Peyer's patch (tissue), 4 donors: ENCODE data around the gene MAG.

Experiments
- POLR2A ChIP-seq, 2 donors: fragments of 450-650 bp; IDR thresholded peaks; one replicate each; pipeline ENCODE4 v1.5.1; 2017; ENCODE audit warnings: antibody characterized with exemption in 2 of 2, mild to moderate bottlenecking in 2 of 2, moderate library complexity in 2 of 2
- TF ChIP-seq, protein P1 (sequence below), 6 experiments: fragments of 450-650 bp in 4 of 6; fragments of 200-600 bp in 2 of 6; sonication (generic) in 1 of 6; IDR thresholded peaks; one replicate each; pipeline ENCODE4 v1.5.1; 2017 to 2019; ENCODE audit warnings: antibody characterized with exemption in 6 of 6, mild to moderate bottlenecking in 3 of 6, moderate library complexity in 1 of 6

DNA sequence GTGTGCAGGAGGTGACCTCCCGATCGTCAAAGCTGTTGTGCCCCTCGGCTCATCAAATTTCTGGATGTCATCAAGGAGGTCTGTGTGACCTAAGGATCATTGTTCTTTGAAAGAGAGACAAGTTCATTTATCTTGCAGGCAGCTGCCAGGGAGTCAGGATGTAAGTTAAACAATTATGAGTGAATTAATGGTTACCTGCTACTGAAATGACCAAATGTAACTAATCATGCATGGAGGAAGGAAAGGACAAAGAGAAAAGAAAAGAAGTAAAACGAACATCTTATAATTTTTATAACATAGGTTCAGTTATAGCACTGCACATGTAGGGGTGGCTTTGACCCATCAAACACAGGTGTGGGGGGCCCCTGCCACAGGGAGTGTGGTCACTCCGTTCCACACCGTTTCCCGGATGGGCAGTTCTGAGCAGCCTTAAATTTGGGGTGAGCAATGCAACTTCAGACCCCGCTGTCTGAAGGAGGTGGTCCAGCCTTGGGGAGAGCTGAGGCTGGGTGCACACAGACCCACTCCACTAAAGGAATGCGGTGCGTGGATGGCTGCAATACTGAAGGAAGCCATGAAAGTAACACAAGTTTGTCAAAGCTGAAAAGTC lies 42.3 kb downstream of the MAG start:
- no peak for TF ChIP-seq POLR2A (IDR thresholded peaks at IDR 0.05)
- TF ChIP-seq, protein P1, sequence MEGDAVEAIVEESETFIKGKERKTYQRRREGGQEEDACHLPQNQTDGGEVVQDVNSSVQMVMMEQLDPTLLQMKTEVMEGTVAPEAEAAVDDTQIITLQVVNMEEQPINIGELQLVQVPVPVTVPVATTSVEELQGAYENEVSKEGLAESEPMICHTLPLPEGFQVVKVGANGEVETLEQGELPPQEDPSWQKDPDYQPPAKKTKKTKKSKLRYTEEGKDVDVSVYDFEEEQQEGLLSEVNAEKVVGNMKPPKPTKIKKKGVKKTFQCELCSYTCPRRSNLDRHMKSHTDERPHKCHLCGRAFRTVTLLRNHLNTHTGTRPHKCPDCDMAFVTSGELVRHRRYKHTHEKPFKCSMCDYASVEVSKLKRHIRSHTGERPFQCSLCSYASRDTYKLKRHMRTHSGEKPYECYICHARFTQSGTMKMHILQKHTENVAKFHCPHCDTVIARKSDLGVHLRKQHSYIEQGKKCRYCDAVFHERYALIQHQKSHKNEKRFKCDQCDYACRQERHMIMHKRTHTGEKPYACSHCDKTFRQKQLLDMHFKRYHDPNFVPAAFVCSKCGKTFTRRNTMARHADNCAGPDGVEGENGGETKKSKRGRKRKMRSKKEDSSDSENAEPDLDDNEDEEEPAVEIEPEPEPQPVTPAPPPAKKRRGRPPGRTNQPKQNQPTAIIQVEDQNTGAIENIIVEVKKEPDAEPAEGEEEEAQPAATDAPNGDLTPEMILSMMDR (IDR thresholded peaks at IDR 0.05), result no peak
